ENCODE measurements around the gene EHF.

DNA sequence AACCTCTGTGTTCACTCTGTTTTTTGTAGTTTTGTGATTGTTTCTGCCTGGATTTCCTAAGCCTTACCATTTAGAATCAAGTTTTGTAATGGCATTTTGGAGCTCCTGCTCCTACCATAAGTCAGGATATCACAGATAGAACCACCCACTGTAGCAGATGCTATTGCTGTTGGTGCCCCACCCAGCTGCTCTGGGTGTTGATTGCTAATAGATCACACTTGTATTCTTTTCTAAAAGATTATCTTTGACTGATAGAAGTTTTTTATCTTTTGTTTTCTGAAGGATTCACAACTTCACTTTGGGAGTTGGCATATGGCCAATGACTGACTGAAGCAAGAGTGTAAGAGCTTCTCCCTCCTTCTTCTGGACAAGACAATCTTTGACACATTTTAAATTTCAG, 76.0 kb downstream of the EHF start:
- TF ChIP-seq, protein P1, sequence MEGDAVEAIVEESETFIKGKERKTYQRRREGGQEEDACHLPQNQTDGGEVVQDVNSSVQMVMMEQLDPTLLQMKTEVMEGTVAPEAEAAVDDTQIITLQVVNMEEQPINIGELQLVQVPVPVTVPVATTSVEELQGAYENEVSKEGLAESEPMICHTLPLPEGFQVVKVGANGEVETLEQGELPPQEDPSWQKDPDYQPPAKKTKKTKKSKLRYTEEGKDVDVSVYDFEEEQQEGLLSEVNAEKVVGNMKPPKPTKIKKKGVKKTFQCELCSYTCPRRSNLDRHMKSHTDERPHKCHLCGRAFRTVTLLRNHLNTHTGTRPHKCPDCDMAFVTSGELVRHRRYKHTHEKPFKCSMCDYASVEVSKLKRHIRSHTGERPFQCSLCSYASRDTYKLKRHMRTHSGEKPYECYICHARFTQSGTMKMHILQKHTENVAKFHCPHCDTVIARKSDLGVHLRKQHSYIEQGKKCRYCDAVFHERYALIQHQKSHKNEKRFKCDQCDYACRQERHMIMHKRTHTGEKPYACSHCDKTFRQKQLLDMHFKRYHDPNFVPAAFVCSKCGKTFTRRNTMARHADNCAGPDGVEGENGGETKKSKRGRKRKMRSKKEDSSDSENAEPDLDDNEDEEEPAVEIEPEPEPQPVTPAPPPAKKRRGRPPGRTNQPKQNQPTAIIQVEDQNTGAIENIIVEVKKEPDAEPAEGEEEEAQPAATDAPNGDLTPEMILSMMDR (IDR thresholded peaks at IDR 0.05): no peak
- no peak for TF ChIP-seq POLR2AphosphoS5 (IDR thresholded peaks at IDR 0.05)
- TF ChIP-seq POLR2A (IDR thresholded peaks at IDR 0.05): no peak

Measured in gastroesophageal sphincter (tissue), 3 donors.